ENCODE data around the gene LRRC8C.

DNA sequence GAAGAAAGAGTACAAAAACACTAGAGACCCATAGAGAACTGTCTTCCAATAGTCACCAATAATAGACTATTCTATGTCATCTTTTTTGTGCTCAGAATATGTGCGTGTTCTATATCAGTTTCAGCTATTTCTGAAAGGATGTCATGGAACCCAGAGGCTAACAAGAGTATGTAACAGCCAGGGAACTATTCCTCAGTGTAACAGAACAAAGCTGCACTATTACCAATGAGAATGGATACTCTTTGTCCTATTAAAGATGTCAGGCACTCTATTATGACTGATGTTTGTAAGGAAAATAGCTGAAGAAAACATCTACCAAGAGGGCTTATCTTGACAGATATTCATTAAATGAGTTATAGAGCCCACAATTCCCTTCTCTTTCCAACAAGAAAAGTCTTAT, 8.6 kb upstream of the LRRC8C start:
- TF ChIP-seq PAX5 (IDR thresholded peaks at IDR 0.05; ENCODE audit: insufficient read depth, low read length, severe bottlenecking), result no peak
- TF ChIP-seq POLR2A (IDR thresholded peaks at IDR 0.05; ENCODE audit: low read depth, low read length), result no peak

All from GM12891 (cell line).